Omental fat pad (tissue), 4 donors: ENCODE results near the gene SLC12A8. TPM values are rescaled to one million over a fixed set of nuclear protein-coding genes. Genes with fewer than 3 reads are reported as not detected.

ENCODE experiments used
- ATAC-seq: fragments of 150-250 bp; one replicate; pipeline ENCODE4 v1.9.1; 2016; ENCODE audit warnings: mild to moderate bottlenecking, moderate library complexity; ENCODE audit not compliant: low FRiP score
- DNase-seq: peaks from one replicate; pipeline ENCODE4 v3.0.0-alpha.2; 2019; ENCODE audit warnings: low spot score
- CTCF ChIP-seq, 3 donors: fragments of 450-650 bp; IDR thresholded peaks; one replicate each; pipeline ENCODE4 v1.5.1; 2016 to 2017; ENCODE audit warnings: antibody characterized with exemption in 3 of 3, mild to moderate bottlenecking in 3 of 3, moderate library complexity in 2 of 3
- total RNA-seq, 4 donors: library from RNA; depleted of rRNA; stranded (reverse); fragments of >200 nt; gene quantifications; one replicate each; pipeline ENCODE4 v1.1.0, GENCODE V29; 2016

SLC12A8 gene
- total RNA-seq, 4 donors from 2014 or later: 2.6 to 65.3 (median 8.7) TPM; not detected in 1

- DNase-seq: no peak
- TF ChIP-seq CTCF (IDR thresholded peaks at IDR 0.05): no peak
- ATAC-seq: no peak
Measured at GRCh38 chr3:125072749-125073389, 139.7 kb downstream of the SLC12A8 start.

GRCh38 chr3:125072301-125072700 lies 140.2 kb downstream of the SLC12A8 start:
- no peak for TF ChIP-seq CTCF (IDR thresholded peaks at IDR 0.05)
- DNase-seq (no peak), ATAC-seq (no peak)

GRCh38 chr3:125069968-125070745 lies 142.4 kb downstream of the SLC12A8 start:
- TF ChIP-seq CTCF (IDR thresholded peaks at IDR 0.05): no peak
- no peak for DNase-seq
- no peak for ATAC-seq

GRCh38 chr3:125069452-125069851 lies 143.1 kb downstream of the SLC12A8 start:
- no peak for TF ChIP-seq CTCF (IDR thresholded peaks at IDR 0.05)
- no peak for ATAC-seq
- DNase-seq: no peak

GRCh38 chr3:125068265-125068664 lies 144.3 kb downstream of the SLC12A8 start:
- DNase-seq (no peak), ATAC-seq (no peak)
- TF ChIP-seq CTCF (IDR thresholded peaks at IDR 0.05): no peak

GRCh38 chr3:125067225-125067624 lies 145.3 kb downstream of the SLC12A8 start:
- ATAC-seq: peak; percentile 46
- DNase-seq: no peak
- no peak for TF ChIP-seq CTCF (IDR thresholded peaks at IDR 0.05)
